ENCODE measurements around the gene MPPE1. TPM values are rescaled to one million over a fixed set of nuclear protein-coding genes. Genes with fewer than 3 reads are reported as not detected.

Gene MPPE1
- total and polyA plus RNA-seq, 9 of the 15 experiments (the other 6 are each of a cell fraction or from before 2014, with no cell fraction given), result 10.7 to 19.5 (median 13.3) TPM

DNA sequence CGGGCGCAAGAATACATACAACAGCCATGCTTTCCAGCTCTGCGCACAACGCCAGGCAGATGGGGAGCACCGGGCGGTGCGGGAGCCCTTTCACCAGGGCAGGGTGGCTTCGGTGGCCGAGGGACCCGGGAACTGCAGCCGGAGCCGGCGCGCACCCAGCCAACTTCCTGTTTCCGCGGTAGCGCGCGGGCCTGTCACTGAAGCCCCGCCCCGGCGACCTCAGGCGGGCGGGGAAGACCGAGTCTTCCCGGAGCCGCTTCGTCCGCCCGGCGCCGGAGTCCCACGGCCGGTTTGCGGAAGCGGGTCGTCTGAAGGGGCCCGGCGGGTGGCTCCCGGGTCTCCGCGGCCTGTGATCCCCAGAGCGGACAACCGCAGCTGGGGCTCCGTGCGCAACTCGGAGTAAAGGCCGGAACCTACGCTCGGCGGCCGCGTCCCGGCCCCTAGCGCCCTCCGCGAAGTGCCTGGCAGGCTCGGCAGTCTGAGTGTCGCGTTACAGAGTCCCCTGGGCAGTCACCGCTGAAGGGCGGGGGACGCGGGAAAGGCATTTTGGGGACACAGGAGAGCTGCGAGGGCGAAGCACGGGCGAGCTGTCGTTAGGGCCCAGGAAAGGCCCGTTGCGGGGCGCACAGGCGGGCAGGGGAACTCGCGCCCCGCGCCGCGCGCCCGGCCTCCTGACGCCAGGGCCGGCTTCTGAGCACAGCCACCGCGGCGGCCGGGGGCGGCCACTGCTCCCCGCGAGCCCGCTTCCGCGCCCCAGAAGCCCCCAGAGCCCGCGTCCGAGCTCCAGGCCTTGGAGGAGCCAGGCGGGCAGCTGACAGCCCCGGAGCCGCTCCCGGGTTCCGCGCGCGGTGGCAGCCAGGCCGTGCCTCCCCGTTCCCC, at the start of gene MPPE1 (continued):
- TF ChIP-seq, protein P1, sequence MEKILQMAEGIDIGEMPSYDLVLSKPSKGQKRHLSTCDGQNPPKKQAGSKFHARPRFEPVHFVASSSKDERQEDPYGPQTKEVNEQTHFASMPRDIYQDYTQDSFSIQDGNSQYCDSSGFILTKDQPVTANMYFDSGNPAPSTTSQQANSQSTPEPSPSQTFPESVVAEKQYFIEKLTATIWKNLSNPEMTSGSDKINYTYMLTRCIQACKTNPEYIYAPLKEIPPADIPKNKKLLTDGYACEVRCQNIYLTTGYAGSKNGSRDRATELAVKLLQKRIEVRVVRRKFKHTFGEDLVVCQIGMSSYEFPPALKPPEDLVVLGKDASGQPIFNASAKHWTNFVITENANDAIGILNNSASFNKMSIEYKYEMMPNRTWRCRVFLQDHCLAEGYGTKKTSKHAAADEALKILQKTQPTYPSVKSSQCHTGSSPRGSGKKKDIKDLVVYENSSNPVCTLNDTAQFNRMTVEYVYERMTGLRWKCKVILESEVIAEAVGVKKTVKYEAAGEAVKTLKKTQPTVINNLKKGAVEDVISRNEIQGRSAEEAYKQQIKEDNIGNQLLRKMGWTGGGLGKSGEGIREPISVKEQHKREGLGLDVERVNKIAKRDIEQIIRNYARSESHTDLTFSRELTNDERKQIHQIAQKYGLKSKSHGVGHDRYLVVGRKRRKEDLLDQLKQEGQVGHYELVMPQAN (IDR thresholded peaks at IDR 0.05; ENCODE audit: borderline replicate concordance), result peak; percentile 64; the same call in 1 of the 2 replicates
- TF ChIP-seq U2AF1 (optimal IDR thresholded peaks at IDR 0.05; ENCODE audit: low read depth, low read length) (peak; percentile 81), ATF1 (CRISPR knock-in tag; IDR thresholded peaks at IDR 0.05) (no peak), ATF1 (tag; IDR thresholded peaks at IDR 0.05) (peak; percentile 68), PHB (CRISPR knock-in tag; IDR thresholded peaks at IDR 0.05) (no peak), ZNF583 (CRISPR knock-in tag; IDR thresholded peaks at IDR 0.05) (no peak), PHF20 (IDR thresholded peaks at IDR 0.05; ENCODE audit: partially characterized antibody) (peak; percentile 78), NRF1 (conservative IDR thresholded peaks at IDR 0.05 in 1 of 2, IDR thresholded peaks at IDR 0.05 in 1 of 2) (peak; percentile 78 to 79), MEIS2 (IDR thresholded peaks at IDR 0.05; ENCODE audit: partially characterized antibody) (peak; percentile 2), KDM4B (IDR thresholded peaks at IDR 0.05; ENCODE audit: borderline replicate concordance in 2 of 2, low read depth in 1 of 2) (peak in 1 of 2 experiments; percentile 59; a peak in 1 of 4 replicates), RBM39 (optimal IDR thresholded peaks at IDR 0.05; ENCODE audit: low read depth, low read length) (no peak), ETV5 (CRISPR knock-in tag; IDR thresholded peaks at IDR 0.05; ENCODE audit: low read depth) (peak; percentile 76)
- TF ChIP-seq, protein P2, sequence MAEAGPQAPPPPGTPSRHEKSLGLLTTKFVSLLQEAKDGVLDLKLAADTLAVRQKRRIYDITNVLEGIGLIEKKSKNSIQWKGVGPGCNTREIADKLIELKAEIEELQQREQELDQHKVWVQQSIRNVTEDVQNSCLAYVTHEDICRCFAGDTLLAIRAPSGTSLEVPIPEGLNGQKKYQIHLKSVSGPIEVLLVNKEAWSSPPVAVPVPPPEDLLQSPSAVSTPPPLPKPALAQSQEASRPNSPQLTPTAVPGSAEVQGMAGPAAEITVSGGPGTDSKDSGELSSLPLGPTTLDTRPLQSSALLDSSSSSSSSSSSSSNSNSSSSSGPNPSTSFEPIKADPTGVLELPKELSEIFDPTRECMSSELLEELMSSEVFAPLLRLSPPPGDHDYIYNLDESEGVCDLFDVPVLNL (CRISPR knock-in tag; IDR thresholded peaks at IDR 0.05; ENCODE audit: low read depth), result no peak
- TF ChIP-seq, protein P3, sequence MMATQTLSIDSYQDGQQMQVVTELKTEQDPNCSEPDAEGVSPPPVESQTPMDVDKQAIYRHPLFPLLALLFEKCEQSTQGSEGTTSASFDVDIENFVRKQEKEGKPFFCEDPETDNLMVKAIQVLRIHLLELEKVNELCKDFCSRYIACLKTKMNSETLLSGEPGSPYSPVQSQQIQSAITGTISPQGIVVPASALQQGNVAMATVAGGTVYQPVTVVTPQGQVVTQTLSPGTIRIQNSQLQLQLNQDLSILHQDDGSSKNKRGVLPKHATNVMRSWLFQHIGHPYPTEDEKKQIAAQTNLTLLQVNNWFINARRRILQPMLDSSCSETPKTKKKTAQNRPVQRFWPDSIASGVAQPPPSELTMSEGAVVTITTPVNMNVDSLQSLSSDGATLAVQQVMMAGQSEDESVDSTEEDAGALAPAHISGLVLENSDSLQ (IDR thresholded peaks at IDR 0.05), result peak; percentile 60; the same call in 1 of the 2 replicates
